ENCODE measurements around the gene QSOX2.

The QSOX2 gene

GRCh38 chr9:136171009-136171800 is 74.4 kb downstream of the QSOX2 start:
- peak; percentile 92 for DNase-seq

- DNase-seq: peak; percentile 85
These were observed 75.4 kb downstream of the QSOX2 start for GRCh38 chr9:136170006-136170901.

- DNase-seq: no peak
These were observed 76.1 kb downstream of the QSOX2 start for GRCh38 chr9:136169495-136169894.

GRCh38 chr9:136163248-136163850 is 82.3 kb downstream of the QSOX2 start:
- no peak for DNase-seq

- peak; percentile 42 for DNase-seq
These were observed 84.5 kb downstream of the QSOX2 start for GRCh38 chr9:136160995-136161610.

- DNase-seq: peak; percentile 90
These were observed 85.2 kb downstream of the QSOX2 start for GRCh38 chr9:136160381-136160841.

GRCh38 chr9:136159851-136160250 is 85.8 kb downstream of the QSOX2 start:
- DNase-seq: no peak

GRCh38 chr9:136157477-136158265 is 87.9 kb downstream of the QSOX2 start:
- no peak for DNase-seq

Data from NCI-H146 (cell line).